GM21529 (cell line): Measurements from ENCODE around the gene SAE1.
"Not testable (repeated sequence)": the region's sequence is repeated elsewhere in the genome, so short reads cannot be mapped to it uniquely, and the experiment has no call there.

ENCODE experiments used
- ATAC-seq: cut with Tn5 transposase; IDR thresholded peaks from one replicate; pipeline ENCODE4 v1.9.1; 2021; ENCODE audit not compliant: unreplicated experiment

The SAE1 gene

GRCh38 chr19:47232422-47233211 is 102.0 kb downstream of the SAE1 start:
- no peak for ATAC-seq

GRCh38 chr19:47236072-47236675 is 105.5 kb downstream of the SAE1 start:
- no peak for ATAC-seq

- no peak for ATAC-seq
These were observed 108.5 kb downstream of the SAE1 start for GRCh38 chr19:47239152-47239551.

GRCh38 chr19:47239610-47240296 is 109.1 kb downstream of the SAE1 start:
- no peak for ATAC-seq

GRCh38 chr19:47240556-47240955 is 109.9 kb downstream of the SAE1 start:
- ATAC-seq: no peak

GRCh38 chr19:47240996-47241918 is 110.6 kb downstream of the SAE1 start:
- no peak for ATAC-seq

GRCh38 chr19:47241919-47242577 is 111.4 kb downstream of the SAE1 start:
- ATAC-seq: no peak

GRCh38 chr19:47243364-47243775 is 112.7 kb downstream of the SAE1 start:
- no peak for ATAC-seq

- ATAC-seq: peak; percentile 63
These were observed 113.3 kb downstream of the SAE1 start for GRCh38 chr19:47243776-47244547.

- ATAC-seq: no peak
These were observed 116.8 kb downstream of the SAE1 start for GRCh38 chr19:47247308-47247990.

GRCh38 chr19:47253016-47253415 is 122.4 kb downstream of the SAE1 start:
- not testable (repeated sequence) for ATAC-seq

- ATAC-seq: no peak
These were observed 122.8 kb downstream of the SAE1 start for GRCh38 chr19:47253467-47253881.

GRCh38 chr19:47253970-47254369 is 123.3 kb downstream of the SAE1 start:
- ATAC-seq: no peak

GRCh38 chr19:47255879-47256692 is 125.5 kb downstream of the SAE1 start, which contains the start of gene CCDC9:
TSS of gene CCDC9 (plus strand) at chr19:47256525. CDS start at chr19:47258401, 1,876 bp downstream.
- peak; percentile 49 for ATAC-seq

GRCh38 chr19:47256693-47257410 is 126.2 kb downstream of the SAE1 start:
- ATAC-seq: peak; percentile 67

- peak; percentile 0 for ATAC-seq
These were observed 127.0 kb downstream of the SAE1 start for GRCh38 chr19:47257411-47258169.

- no peak for ATAC-seq
These were observed 127.8 kb downstream of the SAE1 start for GRCh38 chr19:47258434-47258833.
